BJ (cell line): ENCODE data around the gene ADD1. TPM values are rescaled to one million over a fixed set of nuclear protein-coding genes. Genes with fewer than 3 reads are reported as not detected.

Experiments
- CTCF ChIA-PET: fragments of 350-600 bp; formaldehyde crosslinking; extraction: SDS; loops from one replicate; lab custom pipeline; 2021; ENCODE audit warnings: antibody characterized with exemption, inconsistent platforms; lab: Yijun Ruan, JAX
- POLR2A ChIA-PET: fragments of 300-600 bp; sonication (Branson Sonifier 250); formaldehyde crosslinking; extraction: SDS; loops from one replicate; lab custom pipeline; 2021; ENCODE audit warnings: antibody characterized with exemption; lab: Charles Lee
- DNase-seq: peaks from one replicate; pipeline ENCODE4 v3.0.0-alpha.2; 2011; ENCODE audit warnings: low read depth
- H3K27me3 ChIP-seq: 2 replicates; pipeline ENCODE4 v1.6.0; 2011; ENCODE audit warnings: low read length; ENCODE audit not compliant: control insufficient read depth, insufficient read depth
- H3K36me3 ChIP-seq: 2 replicates; pipeline ENCODE4 v1.5.1; 2011; ENCODE audit warnings: low read length; ENCODE audit not compliant: control insufficient read depth, insufficient read depth
- H3K4me3 ChIP-seq: 2 replicates; pipeline ENCODE4 v1.5.1; 2011; ENCODE audit warnings: low read depth, mild to moderate bottlenecking, control low read depth, low read length
- CTCF ChIP-seq: IDR thresholded peaks from 2 replicates; pipeline ENCODE4 v1.5.1; 2011; ENCODE audit warnings: low read depth, mild to moderate bottlenecking, control low read depth, inconsistent platforms, low read length, moderate library complexity; ENCODE audit not compliant: insufficient read depth
- polyA plus RNA-seq: library from polyadenylated mRNA; depleted of rRNA; stranded (reverse); fragments of >200 nt; gene quantifications from 2 replicates; pipeline ENCODE4 v1.2.3, GENCODE V29; 2011

ADD1 gene
- polyA plus RNA-seq, 1 experiment: 140 TPM

DNA sequence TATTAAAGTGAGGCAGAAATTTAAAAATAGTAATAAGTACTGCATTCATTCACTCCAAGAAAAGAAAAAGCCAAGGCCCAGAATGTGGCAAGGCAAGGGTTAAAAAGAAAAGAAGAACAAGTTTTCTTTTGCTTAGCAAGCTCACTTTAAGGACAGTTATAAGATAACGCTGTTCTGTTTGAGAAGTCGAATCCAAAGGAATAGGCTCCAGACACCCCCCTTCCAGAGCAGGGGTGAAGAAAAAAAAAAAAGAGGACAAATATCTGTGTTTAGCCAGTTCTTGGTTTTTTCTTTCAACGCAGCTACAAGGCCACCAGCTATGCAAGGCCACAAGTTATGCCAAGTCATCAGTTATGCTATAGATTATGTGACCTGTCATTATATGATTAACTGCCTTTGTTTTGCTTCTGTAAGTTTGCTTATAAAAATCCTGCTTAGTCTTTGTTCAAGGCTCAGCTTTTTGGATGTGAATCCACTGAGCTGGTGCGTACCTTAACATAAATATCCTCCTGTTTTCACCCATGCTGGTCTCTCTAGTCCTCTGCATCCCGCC lies 121.1 kb downstream of the ADD1 start:
- ChIA-PET CTCF (interaction anchor here (0.9 to 2.8 kb wide), 2 partner anchors 72 to 201 kb away, joined by 3 to 10 read pairs; no protein-coding TSS in a partner anchor), POLR2A (no interaction called here)
- H3K4me3 ChIP-seq: no peak overlapping the region
- peaks cover 2% of the 10 kb centered on the region for H3K36me3 ChIP-seq
- H3K27me3 ChIP-seq: no peaks in the 10 kb centered on the region
- no peak for DNase-seq
- no peak for TF ChIP-seq CTCF

GRCh38 chr4:2965262-2965661 lies 121.6 kb downstream of the ADD1 start:
- H3K4me3 ChIP-seq: no peak overlapping the region
- TF ChIP-seq CTCF: no peak
- POLR2A ChIA-PET: no interaction called here
- no peaks in the 10 kb centered on the region for H3K27me3 ChIP-seq
- peaks cover 2% of the 10 kb centered on the region for H3K36me3 ChIP-seq
- no peak for DNase-seq
- CTCF ChIA-PET: interaction anchor here (0.9 to 2.8 kb wide), 3 partner anchors 13 to 201 kb away, joined by 3 to 10 read pairs (median 8); no protein-coding TSS in a partner anchor

DNA sequence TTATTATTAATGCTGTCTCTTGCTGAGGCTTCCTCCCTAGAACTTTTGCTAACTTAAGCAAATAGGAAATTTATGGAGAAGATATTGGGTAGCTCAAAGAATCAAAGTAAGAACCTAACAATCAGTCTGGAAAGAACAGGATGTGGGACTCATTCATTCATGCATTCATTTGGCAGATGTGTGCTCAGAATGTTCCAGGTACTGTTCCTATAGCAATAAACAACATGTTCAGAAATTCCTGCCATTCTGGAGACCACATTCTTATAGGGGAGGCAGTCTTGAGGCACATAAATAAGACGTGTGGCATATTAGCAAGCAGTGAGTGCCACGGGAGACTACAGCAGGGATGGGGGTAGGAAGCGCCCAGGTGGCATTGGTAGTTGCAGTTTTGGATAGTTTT lies 124.7 kb downstream of the ADD1 start:
- DNase-seq: no peak
- Histone ChIP-seq H3K36me3 (no peaks in the 10 kb centered on the region), H3K4me3 (no peak overlapping the region), H3K27me3 (no peaks in the 10 kb centered on the region)
- ChIA-PET CTCF (no interaction called here), POLR2A (no interaction called here)
- no peak for TF ChIP-seq CTCF

GRCh38 chr4:2971275-2971674 lies 127.6 kb downstream of the ADD1 start:
- POLR2A ChIA-PET: no interaction called here
- CTCF ChIA-PET: no interaction called here
- H3K27me3 ChIP-seq: no peaks in the 10 kb centered on the region

More at GRCh38 chr4:2971275-2971674, 127.6 kb downstream of the ADD1 start:
- H3K36me3 ChIP-seq: no peaks in the 10 kb centered on the region
- no peak overlapping the region for H3K4me3 ChIP-seq
- no peak for DNase-seq
- TF ChIP-seq CTCF: no peak
